ENCODE results near the gene ATXN2. TPM values are rescaled to one million over a fixed set of nuclear protein-coding genes. Genes with fewer than 3 reads are reported as not detected.
A peak's percentile ranks its signal among the peaks of the same experiment; 100 is the strongest.
"Not testable (repeated sequence)": the region's sequence is repeated elsewhere in the genome, so short reads cannot be mapped to it uniquely, and the experiment has no call there.

Gene ATXN2
- total RNA-seq, 1 donor from 2014 or later: 56.1 TPM

GRCh38 chr12:111521801-111522200 lies 77.3 kb downstream of the ATXN2 start:
- intact Hi-C loops (cut with DNase I): loop anchor here (10.0 kb wide), 1 partner anchor 153 kb away; no protein-coding TSS in a partner anchor
- no peak for DNase-seq (ENCODE audit: low spot score)

GRCh38 chr12:111519937-111520336 lies 79.2 kb downstream of the ATXN2 start:
- intact Hi-C loops (cut with DNase I): loop anchor here (10.0 kb wide), 1 partner anchor 155 kb away; no protein-coding TSS in a partner anchor

GRCh38 chr12:111519083-111519482 lies 80.0 kb downstream of the ATXN2 start:
- intact Hi-C loops (cut with DNase I): no loop called here
- DNase-seq (ENCODE audit: low spot score): no peak

More at GRCh38 chr12:111519937-111520336, 79.2 kb downstream of the ATXN2 start:
- no peak for DNase-seq (ENCODE audit: low spot score)

GRCh38 chr12:111507719-111508118 lies 91.4 kb downstream of the ATXN2 start:
- intact Hi-C loops (cut with DNase I); DNase-seq (ENCODE audit: low spot score): not testable (repeated sequence)

GRCh38 chr12:111507258-111507657 lies 91.9 kb downstream of the ATXN2 start:
- DNase-seq (ENCODE audit: low spot score); intact Hi-C loops (cut with DNase I): not testable (repeated sequence)

GRCh38 chr12:111506260-111506659 lies 92.9 kb downstream of the ATXN2 start:
- DNase-seq (ENCODE audit: low spot score): no peak
- intact Hi-C loops (cut with DNase I): no loop called here

- DNase-seq (ENCODE audit: low spot score): no peak
- intact Hi-C loops (cut with DNase I): no loop called here
Observed at GRCh38 chr12:111505601-111506036, 93.5 kb downstream of the ATXN2 start.

GRCh38 chr12:111503116-111503515 lies 96.0 kb downstream of the ATXN2 start:
- intact Hi-C loops (cut with DNase I): no loop called here
- no peak for DNase-seq (ENCODE audit: low spot score)

GRCh38 chr12:111494676-111495075 lies 104.4 kb downstream of the ATXN2 start:
- intact Hi-C loops (cut with DNase I): no loop called here
- DNase-seq (ENCODE audit: low spot score): no peak

- intact Hi-C loops (cut with DNase I); DNase-seq (ENCODE audit: low spot score): not testable (repeated sequence)
Observed at GRCh38 chr12:111492979-111493378, 106.1 kb downstream of the ATXN2 start.

GRCh38 chr12:111488798-111489197 lies 110.3 kb downstream of the ATXN2 start:
- no peak for DNase-seq (ENCODE audit: low spot score)
- intact Hi-C loops (cut with DNase I): no loop called here

- no peak for DNase-seq (ENCODE audit: low spot score)
- intact Hi-C loops (cut with DNase I): no loop called here
Observed at GRCh38 chr12:111488271-111488670, 110.8 kb downstream of the ATXN2 start.

GRCh38 chr12:111482462-111482861 lies 116.7 kb downstream of the ATXN2 start:
- DNase-seq (ENCODE audit: low spot score): no peak
- intact Hi-C loops (cut with DNase I): no loop called here

GRCh38 chr12:111471236-111471635 lies 127.9 kb downstream of the ATXN2 start:
- intact Hi-C loops (cut with DNase I): no loop called here
- DNase-seq (ENCODE audit: low spot score): no peak

GRCh38 chr12:111469401-111469800 lies 129.7 kb downstream of the ATXN2 start:
- intact Hi-C loops (cut with DNase I): no loop called here

GRCh38 chr12:111467857-111468241 lies 131.3 kb downstream of the ATXN2 start:
- no peak for DNase-seq (ENCODE audit: low spot score)
- intact Hi-C loops (cut with DNase I): no loop called here

More at GRCh38 chr12:111469401-111469800, 129.7 kb downstream of the ATXN2 start:
- no peak for DNase-seq (ENCODE audit: low spot score)

GRCh38 chr12:111467092-111467856 lies 131.8 kb downstream of the ATXN2 start:
- intact Hi-C loops (cut with DNase I): no loop called here
- DNase-seq (ENCODE audit: low spot score): no peak

GRCh38 chr12:111462210-111462769 lies 136.8 kb downstream of the ATXN2 start:
- no peak for DNase-seq (ENCODE audit: low spot score)
- intact Hi-C loops (cut with DNase I): no loop called here

- intact Hi-C loops (cut with DNase I): not testable (repeated sequence)
- peak; percentile 19 for DNase-seq (ENCODE audit: low spot score)
Observed at GRCh38 chr12:111460111-111460510, 139.0 kb downstream of the ATXN2 start.

GRCh38 chr12:111458546-111459172 lies 140.5 kb downstream of the ATXN2 start:
- intact Hi-C loops (cut with DNase I): no loop called here
- peak; percentile 20 for DNase-seq (ENCODE audit: low spot score)

- intact Hi-C loops (cut with DNase I): no loop called here
- DNase-seq (ENCODE audit: low spot score): peak; percentile 29
Observed at GRCh38 chr12:111457577-111457976, 141.5 kb downstream of the ATXN2 start.

All from cardiac septum (tissue), 1 donor.